ENCODE data around the gene CLASP2. TPM values are rescaled to one million over a fixed set of nuclear protein-coding genes. Genes with fewer than 3 reads are reported as not detected.

The CLASP2 gene
- total RNA-seq, 2 donors from 2014 or later, result 34.8 to 47.8 TPM

DNA sequence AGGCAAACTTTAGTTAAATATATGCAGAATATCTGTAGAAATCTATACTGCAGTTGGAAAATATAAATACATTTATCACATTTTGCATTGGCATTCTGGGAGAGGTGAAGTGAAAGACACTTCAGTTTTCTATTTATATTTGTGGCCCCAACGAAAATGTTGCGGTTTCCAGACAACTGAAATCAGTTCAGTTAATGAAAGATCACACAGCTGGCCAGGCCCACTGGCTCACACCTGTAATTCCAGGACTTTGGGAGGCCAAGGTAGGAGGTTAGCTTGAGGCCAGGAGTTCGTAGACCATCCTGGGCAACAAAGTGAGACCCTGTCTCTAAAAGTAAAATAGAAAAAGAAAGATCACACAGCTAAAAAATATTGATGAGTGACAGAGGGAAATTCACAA is 11.9 kb upstream of the CLASP2 start:
- no peak for ATAC-seq
- H3K27me3 ChIP-seq, result no peaks in the 10 kb centered on the region
- H3K36me3 ChIP-seq (replicated peaks in 1 of 2; ENCODE audit: insufficient read depth in 1 of 2, low read depth in 2 of 2), result no peaks in the 10 kb centered on the region
- no peak for DNase-seq
- intact Hi-C loops (cut with DNase I), result no loop called here
- H3K4me3 ChIP-seq, result no peak overlapping the region
- WGBS, 2 donors, result 71 to 72% methylated on average over 3 of the region's 3 CpGs
- H3K27ac ChIP-seq, result no peak overlapping the region
- no peaks in the 10 kb centered on the region for H3K4me1 ChIP-seq
- TF ChIP-seq, protein P1, sequence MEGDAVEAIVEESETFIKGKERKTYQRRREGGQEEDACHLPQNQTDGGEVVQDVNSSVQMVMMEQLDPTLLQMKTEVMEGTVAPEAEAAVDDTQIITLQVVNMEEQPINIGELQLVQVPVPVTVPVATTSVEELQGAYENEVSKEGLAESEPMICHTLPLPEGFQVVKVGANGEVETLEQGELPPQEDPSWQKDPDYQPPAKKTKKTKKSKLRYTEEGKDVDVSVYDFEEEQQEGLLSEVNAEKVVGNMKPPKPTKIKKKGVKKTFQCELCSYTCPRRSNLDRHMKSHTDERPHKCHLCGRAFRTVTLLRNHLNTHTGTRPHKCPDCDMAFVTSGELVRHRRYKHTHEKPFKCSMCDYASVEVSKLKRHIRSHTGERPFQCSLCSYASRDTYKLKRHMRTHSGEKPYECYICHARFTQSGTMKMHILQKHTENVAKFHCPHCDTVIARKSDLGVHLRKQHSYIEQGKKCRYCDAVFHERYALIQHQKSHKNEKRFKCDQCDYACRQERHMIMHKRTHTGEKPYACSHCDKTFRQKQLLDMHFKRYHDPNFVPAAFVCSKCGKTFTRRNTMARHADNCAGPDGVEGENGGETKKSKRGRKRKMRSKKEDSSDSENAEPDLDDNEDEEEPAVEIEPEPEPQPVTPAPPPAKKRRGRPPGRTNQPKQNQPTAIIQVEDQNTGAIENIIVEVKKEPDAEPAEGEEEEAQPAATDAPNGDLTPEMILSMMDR (IDR thresholded peaks at IDR 0.05), result no peak
- TF ChIP-seq POLR2A (IDR thresholded peaks at IDR 0.05), result no peak
- peaks cover 0 to 3% (median 0%) of the 10 kb centered on the region in 3 donors for H3K9me3 ChIP-seq

DNA sequence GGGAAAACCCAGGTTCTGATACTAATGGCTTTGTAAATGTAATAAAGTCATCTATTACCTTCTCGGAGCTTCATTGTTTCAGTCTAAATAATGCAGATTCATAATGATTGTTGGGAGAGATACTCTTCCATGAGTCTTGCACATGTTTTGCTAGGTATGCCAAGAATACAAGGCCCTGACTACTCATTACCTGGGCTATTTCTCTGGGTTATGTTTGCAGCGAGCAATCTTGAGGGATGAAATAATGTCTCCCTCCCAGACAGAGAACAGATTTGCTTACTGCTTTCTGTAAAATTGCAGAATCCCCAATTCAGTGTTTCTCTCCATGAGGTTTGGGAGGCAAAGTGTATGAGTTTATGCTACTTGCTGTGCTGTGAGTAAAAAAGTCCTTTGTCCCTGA is 6.2 kb upstream of the CLASP2 start:
- TF ChIP-seq, protein P1 (IDR thresholded peaks at IDR 0.05), result no peak
- no peak for TF ChIP-seq POLR2A (IDR thresholded peaks at IDR 0.05)
- no peaks in the 10 kb centered on the region for H3K9me3 ChIP-seq
- H3K4me1 ChIP-seq, result no peaks in the 10 kb centered on the region
- H3K27ac ChIP-seq, result no peak overlapping the region
- no peaks in the 10 kb centered on the region for H3K27me3 ChIP-seq
- intact Hi-C loops (cut with DNase I), result no loop called here
- H3K36me3 ChIP-seq (replicated peaks in 1 of 2; ENCODE audit: insufficient read depth in 1 of 2, low read depth in 2 of 2), result no peaks in the 10 kb centered on the region
- no peak overlapping the region for H3K4me3 ChIP-seq
- WGBS, 2 donors, result 91 to 93% methylated on average over 2 of the region's 2 CpGs
- no peak for ATAC-seq
- no peak for DNase-seq

DNA sequence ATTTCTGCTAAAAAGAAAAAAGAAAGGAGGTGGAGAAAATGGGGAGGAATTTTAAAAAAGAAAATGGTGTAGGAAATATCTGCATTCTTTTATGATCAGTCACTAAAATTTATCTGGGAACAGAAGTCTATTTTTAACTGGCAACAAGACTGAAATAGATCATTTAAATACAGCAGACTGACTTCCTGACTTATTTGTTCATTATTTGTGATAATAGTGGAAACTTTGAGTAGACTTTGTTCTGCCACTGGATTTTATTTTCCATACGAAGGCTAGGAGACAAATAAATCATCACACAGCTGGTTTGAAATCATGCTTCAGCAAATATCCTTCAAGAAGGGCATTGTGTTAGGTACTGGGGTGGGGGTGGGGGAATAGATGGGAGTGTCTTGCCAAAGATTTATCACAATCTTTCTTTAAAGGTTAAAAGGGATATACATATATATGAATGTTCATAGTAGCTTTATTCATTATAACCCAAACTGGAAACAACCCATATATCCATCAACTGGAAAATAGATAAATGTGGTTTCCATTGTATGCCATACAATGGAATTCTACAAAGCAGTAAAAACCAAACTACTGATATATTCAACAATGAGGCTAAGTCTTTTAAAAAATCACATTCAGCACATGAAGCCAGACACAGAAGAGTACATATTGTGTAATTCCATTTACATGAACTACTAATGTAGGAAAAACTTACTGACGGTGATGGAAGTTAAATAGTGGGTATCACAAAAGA is 4.7 kb upstream of the CLASP2 start:
- ATAC-seq, result no peak
- Histone ChIP-seq H3K36me3 (replicated peaks in 1 of 2; ENCODE audit: insufficient read depth in 1 of 2, low read depth in 2 of 2) (no peaks in the 10 kb centered on the region), H3K4me1 (no peaks in the 10 kb centered on the region), H3K27ac (no peak overlapping the region), H3K9me3 (no peaks in the 10 kb centered on the region), H3K4me3 (no peak overlapping the region), H3K27me3 (no peaks in the 10 kb centered on the region)
- WGBS, 2 donors, result 49 to 51% methylated on average over 2 of the region's 2 CpGs
- DNase-seq, result no peak
- TF ChIP-seq POLR2A (IDR thresholded peaks at IDR 0.05), result no peak
- TF ChIP-seq, protein P1 (IDR thresholded peaks at IDR 0.05), result no peak
- intact Hi-C loops (cut with DNase I), result no loop called here

DNA sequence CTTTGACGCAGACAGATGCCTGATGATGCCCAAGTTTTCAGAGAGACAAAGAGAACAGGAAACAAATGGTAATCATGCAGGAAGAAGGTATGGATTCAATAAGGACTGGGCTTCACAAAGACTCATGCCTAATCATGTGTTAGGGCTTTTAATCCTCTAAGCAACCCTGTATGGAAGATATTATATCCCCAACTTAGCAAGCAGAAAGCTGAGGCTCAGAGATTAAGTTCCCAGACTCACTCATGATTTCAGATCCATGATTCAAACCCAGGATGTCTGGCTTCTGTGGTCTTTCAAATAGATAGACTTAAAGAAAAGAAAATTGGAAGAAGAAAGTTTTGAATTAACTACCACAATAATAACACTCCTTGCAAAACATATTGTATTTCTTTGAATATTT is 4.1 kb upstream of the CLASP2 start:
- no peak for ATAC-seq
- Histone ChIP-seq H3K9me3 (no peaks in the 10 kb centered on the region), H3K36me3 (replicated peaks in 1 of 2; ENCODE audit: insufficient read depth in 1 of 2, low read depth in 2 of 2) (no peaks in the 10 kb centered on the region), H3K4me1 (no peaks in the 10 kb centered on the region), H3K27me3 (no peaks in the 10 kb centered on the region), H3K27ac (no peak overlapping the region), H3K4me3 (no peak overlapping the region)
- intact Hi-C loops (cut with DNase I), result no loop called here
- TF ChIP-seq, protein P1 (IDR thresholded peaks at IDR 0.05), result no peak
- no peak for TF ChIP-seq POLR2A (IDR thresholded peaks at IDR 0.05)
- WGBS, 2 donors, result 69 to 87% methylated on average over 1 of the region's 1 CpG
- DNase-seq, result no peak

DNA sequence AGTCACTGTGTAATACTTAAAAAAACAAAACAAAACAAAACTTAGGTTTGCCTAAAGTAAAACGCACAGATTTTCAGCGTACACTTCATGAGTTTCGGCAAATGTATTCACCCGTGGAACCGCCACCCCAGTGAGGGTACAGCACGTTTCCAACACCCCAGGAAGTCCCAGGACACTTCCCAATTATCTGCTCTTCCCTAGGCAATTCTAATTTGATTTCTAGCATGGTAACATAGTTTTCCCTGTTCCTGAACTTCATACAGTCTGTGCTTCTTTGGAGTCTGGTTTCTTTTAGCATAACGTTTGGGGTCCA is 497 bp upstream of the CLASP2 start:
- H3K36me3 ChIP-seq (replicated peaks in 1 of 2; ENCODE audit: insufficient read depth in 1 of 2, low read depth in 2 of 2), result no peaks in the 10 kb centered on the region
- no peaks in the 10 kb centered on the region for H3K9me3 ChIP-seq
- peak in 1 of 4 donors; percentile 12 for DNase-seq
- intact Hi-C loops (cut with DNase I), result no loop called here
- H3K27ac ChIP-seq, result peak overlapping the region; percentile 47 to 100 (median 98)
- peaks cover 11% of the 10 kb centered on the region for H3K4me1 ChIP-seq
- no peak for TF ChIP-seq POLR2A (IDR thresholded peaks at IDR 0.05)
- TF ChIP-seq, protein P1 (IDR thresholded peaks at IDR 0.05), result no peak
- WGBS, 2 donors, result 0 to 1% methylated on average over 7 of the region's 7 CpGs
- peak overlapping the region; percentile 78 to 83 for H3K4me3 ChIP-seq
- H3K27me3 ChIP-seq, result no peaks in the 10 kb centered on the region
- no peak for ATAC-seq

Data from body of pancreas (tissue), 4 donors.